ENCODE data around the gene MPL. TPM values are rescaled to one million over a fixed set of nuclear protein-coding genes. Genes with fewer than 3 reads are reported as not detected.
A peak's percentile ranks its signal among the peaks of the same experiment; 100 is the strongest.

The MPL gene
- total RNA-seq, 6 donors from 2014 or later = 0.24 to 6.3 (median 0.74) TPM

DNA sequence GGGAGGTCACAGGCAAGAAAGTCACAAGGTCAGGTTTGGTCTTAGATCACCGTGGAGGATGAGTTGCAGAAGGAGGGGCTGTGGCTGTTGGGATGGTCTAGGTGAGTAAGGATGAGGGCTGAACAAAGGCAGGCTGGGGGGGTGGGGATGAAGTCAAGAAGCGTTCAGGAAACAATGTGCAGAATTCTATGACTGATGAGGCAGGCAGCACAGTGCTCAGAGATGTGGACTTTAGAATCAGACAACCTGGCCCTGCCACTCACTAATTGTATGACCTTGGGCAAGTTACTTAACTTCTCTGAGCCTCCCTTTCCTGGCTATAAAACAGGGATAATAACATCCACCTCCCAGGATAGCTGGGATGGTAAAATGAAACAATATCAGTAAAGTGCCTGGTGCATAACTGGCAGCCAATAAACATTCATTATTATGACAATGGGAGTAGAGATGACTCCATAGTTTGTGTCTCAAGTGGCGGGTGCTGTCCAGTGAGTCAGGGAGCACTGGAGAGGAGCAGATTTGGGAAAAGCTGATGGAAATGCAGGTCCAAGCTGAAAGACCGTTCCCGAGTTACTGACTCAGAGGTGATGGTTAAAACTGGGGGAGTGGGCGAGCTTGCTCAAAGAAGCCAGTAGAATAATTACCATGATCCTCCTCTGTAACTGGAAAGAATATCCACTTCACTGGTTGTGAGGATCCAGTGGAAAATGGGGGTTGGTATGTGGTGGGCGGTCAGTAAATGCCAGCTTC, 34.7 kb upstream of the MPL start:
- ATAC-seq (ENCODE audit: low FRiP score in 2 of 2) (no peak), DNase-seq (no peak)
- Histone ChIP-seq H3K9me3 (no peaks in the 10 kb centered on the region), H3K27me3 (no peaks in the 10 kb centered on the region), H3K4me1 (peaks cover 44 to 54% (median 49%) of the 10 kb centered on the region in 4 donors), H3K27ac (peak overlapping the region; percentile 41 to 81 (median 74)), H3K4me3 (peak overlapping the region in 3 of 4 donors; percentile 34 to 46 (median 39)), H3K36me3 (peaks cover 0 to 4% (median 2%) of the 10 kb centered on the region in 4 donors)
- 53 to 61% methylated on average over 7 of the region's 7 CpGs for WGBS, 2 donors
- no peak for TF ChIP-seq EP300 (IDR thresholded peaks at IDR 0.05)

DNA sequence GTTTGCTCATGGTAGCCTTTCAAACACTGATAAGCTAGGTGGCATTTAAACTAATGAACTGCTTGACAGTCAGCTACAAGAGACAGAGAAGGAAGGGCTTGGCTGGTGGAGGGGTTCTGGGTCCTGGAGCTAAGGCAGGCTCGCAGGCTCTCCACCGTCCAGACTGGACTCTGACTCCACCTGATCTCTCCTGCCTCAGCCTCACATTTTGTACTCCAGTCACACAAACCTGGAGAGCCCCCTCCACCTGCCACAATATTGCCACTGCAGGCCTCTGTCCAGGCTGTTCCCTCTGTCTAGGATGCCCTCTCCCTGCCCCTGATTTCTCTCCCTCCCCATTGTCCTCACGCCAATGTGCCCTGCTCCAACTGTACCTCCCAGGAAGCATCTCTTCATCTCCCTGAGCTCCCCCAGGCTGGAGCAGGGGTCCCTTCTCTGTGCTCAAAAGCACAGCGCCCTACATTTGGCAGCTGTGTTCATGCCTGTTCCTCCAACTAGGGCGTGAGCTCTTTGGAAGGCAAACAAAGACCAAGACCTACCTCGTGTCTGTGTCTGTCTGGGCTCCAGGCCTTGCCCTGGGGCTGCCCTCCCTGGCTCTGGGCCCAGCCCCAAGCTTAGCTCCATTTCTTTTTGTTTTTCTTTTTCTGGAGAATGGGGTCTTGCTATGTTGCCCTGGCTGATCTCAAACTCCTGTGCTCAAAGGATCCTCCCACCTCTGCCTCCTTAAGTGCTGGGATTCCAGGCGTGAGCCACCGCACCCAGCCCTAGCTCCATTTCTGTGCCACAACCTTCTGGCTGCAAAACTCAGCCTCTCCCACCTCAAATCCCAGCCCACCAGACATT, 33.9 kb upstream of the MPL start:
- peak overlapping the region in 3 of 4 donors; percentile 34 to 46 (median 39) for H3K4me3 ChIP-seq
- no peaks in the 10 kb centered on the region for H3K27me3 ChIP-seq
- 49 to 54% methylated on average over 8 of the region's 8 CpGs for WGBS, 2 donors
- H3K9me3 ChIP-seq = no peaks in the 10 kb centered on the region
- no peak for ATAC-seq (ENCODE audit: low FRiP score in 2 of 2)
- H3K4me1 ChIP-seq = peaks cover 46 to 54% (median 49%) of the 10 kb centered on the region in 4 donors
- H3K36me3 ChIP-seq = peaks cover 0 to 9% (median 2%) of the 10 kb centered on the region in 4 donors
- peak in 1 of 2 donors; percentile 22 for DNase-seq
- TF ChIP-seq EP300 (IDR thresholded peaks at IDR 0.05) (no peak), POLR2A (IDR thresholded peaks at IDR 0.05) (no peak), POLR2AphosphoS5 (IDR thresholded peaks at IDR 0.05) (no peak)
- TF ChIP-seq, protein P1, sequence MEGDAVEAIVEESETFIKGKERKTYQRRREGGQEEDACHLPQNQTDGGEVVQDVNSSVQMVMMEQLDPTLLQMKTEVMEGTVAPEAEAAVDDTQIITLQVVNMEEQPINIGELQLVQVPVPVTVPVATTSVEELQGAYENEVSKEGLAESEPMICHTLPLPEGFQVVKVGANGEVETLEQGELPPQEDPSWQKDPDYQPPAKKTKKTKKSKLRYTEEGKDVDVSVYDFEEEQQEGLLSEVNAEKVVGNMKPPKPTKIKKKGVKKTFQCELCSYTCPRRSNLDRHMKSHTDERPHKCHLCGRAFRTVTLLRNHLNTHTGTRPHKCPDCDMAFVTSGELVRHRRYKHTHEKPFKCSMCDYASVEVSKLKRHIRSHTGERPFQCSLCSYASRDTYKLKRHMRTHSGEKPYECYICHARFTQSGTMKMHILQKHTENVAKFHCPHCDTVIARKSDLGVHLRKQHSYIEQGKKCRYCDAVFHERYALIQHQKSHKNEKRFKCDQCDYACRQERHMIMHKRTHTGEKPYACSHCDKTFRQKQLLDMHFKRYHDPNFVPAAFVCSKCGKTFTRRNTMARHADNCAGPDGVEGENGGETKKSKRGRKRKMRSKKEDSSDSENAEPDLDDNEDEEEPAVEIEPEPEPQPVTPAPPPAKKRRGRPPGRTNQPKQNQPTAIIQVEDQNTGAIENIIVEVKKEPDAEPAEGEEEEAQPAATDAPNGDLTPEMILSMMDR (IDR thresholded peaks at IDR 0.05) = no peak
- peak overlapping the region; percentile 41 to 81 (median 70) for H3K27ac ChIP-seq

DNA sequence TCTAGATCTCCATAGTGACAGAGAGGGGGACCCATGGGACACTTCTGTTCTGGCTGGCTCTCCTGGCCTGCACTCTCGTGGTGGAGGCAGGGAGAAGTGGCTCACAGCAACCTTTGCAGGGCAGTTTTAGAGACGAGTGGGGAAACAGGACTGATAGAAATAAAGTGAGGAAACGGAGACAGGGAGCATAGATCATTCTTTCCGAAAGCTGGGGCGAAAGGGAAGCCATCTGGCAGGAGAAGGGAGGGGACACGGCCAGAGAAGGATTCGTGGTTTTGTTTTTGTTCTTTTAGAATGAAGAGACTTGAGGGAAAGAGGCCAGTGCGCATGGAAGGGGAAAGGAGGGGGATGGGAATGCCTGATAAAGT, 33.3 kb upstream of the MPL start:
- Histone ChIP-seq H3K27ac (peak overlapping the region; percentile 41 to 81 (median 70)), H3K4me3 (peak overlapping the region in 2 of 4 donors; percentile 39 to 46), H3K36me3 (peaks cover 0 to 15% (median 2%) of the 10 kb centered on the region in 4 donors), H3K27me3 (no peaks in the 10 kb centered on the region), H3K9me3 (no peaks in the 10 kb centered on the region), H3K4me1 (peaks cover 49 to 59% (median 51%) of the 10 kb centered on the region in 4 donors)
- TF ChIP-seq POLR2AphosphoS5 (IDR thresholded peaks at IDR 0.05) (no peak), EP300 (IDR thresholded peaks at IDR 0.05) (no peak), POLR2A (IDR thresholded peaks at IDR 0.05) (no peak)
- TF ChIP-seq, protein P1 (IDR thresholded peaks at IDR 0.05) = no peak
- ATAC-seq (ENCODE audit: low FRiP score in 2 of 2) (no peak), DNase-seq (no peak)
- 21% methylated on average over 8 of the region's 8 CpGs for WGBS, 2 donors

DNA sequence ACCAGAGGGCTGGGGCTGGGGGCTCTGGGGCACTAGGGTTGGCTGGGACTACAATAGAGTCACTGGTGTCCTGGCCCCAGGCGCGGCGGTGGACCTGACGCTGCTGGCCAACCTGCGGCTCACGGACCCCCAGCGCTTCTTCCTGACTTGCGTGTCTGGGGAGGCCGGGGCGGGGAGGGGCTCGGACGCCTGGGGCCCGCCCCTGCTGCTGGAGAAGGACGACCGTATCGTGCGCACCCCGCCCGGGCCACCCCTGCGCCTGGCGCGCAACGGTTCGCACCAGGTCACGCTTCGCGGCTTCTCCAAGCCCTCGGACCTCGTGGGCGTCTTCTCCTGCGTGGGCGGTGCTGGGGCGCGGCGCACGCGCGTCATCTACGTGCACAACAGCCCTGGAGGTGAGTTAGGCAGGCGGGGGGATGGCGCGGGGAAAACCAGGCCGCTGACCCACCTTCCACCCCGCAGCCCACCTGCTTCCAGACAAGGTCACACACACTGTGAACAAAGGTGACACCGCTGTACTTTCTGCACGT, 32.8 kb upstream of the MPL start:
- H3K36me3 ChIP-seq = peaks cover 0 to 17% (median 2%) of the 10 kb centered on the region in 4 donors
- DNase-seq (peak in 1 of 2 donors; percentile 83), ATAC-seq (ENCODE audit: low FRiP score in 2 of 2) (no peak)
- peak overlapping the region; percentile 41 to 81 (median 70) for H3K27ac ChIP-seq
- H3K4me1 ChIP-seq = peaks cover 43 to 64% (median 48%) of the 10 kb centered on the region in 4 donors
- H3K9me3 ChIP-seq = no peaks in the 10 kb centered on the region
- TF ChIP-seq, protein P1 (IDR thresholded peaks at IDR 0.05) = no peak
- TF ChIP-seq EP300 (IDR thresholded peaks at IDR 0.05) = no peak
- H3K4me3 ChIP-seq = peak overlapping the region in 2 of 4 donors; percentile 39 to 46
- no peaks in the 10 kb centered on the region for H3K27me3 ChIP-seq
- WGBS, 2 donors = 78 to 89% methylated on average over 23 to 45 of the region's 46 CpGs

DNA sequence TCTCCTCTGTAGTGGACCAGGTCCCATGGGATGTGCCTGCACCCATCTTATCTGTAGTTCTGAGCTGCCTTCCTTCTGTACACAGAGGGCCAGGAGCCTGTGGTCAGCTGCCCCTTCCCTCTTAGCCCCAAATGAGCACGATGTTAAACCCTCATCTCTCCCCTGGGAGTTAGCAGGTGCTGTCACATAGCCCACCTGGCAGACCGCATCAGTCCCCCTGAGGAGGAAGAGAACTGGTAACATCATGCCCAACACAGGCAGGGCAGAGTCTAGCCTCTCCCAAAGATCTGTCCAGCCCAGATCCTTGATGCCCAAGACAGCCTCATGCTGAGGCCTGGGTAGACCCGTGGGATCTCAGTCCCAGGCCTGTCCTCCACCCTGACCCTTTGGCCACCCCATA, 32.2 kb upstream of the MPL start:
- peaks cover 39 to 65% (median 48%) of the 10 kb centered on the region in 4 donors for H3K4me1 ChIP-seq
- peaks cover 0 to 18% (median 2%) of the 10 kb centered on the region in 4 donors for H3K36me3 ChIP-seq
- DNase-seq (no peak), ATAC-seq (ENCODE audit: low FRiP score in 2 of 2) (no peak)
- peak overlapping the region; percentile 44 to 81 (median 70) for H3K27ac ChIP-seq
- H3K4me3 ChIP-seq = peak overlapping the region in 1 of 4 donors; percentile 46
- TF ChIP-seq POLR2A (IDR thresholded peaks at IDR 0.05) (no peak), POLR2AphosphoS5 (IDR thresholded peaks at IDR 0.05) (no peak), EP300 (IDR thresholded peaks at IDR 0.05) (no peak)
- TF ChIP-seq, protein P1 (IDR thresholded peaks at IDR 0.05) = no peak
- no peaks in the 10 kb centered on the region for H3K27me3 ChIP-seq
- H3K9me3 ChIP-seq = no peaks in the 10 kb centered on the region
- WGBS, 2 donors = 60 to 76% methylated on average over 1 to 3 of the region's 3 CpGs

Data from upper lobe of left lung (tissue), 6 donors.